Panc1 (cell line): ENCODE results near the gene ZNF692.
"Not testable (repeated sequence)": the region's sequence is repeated elsewhere in the genome, so short reads cannot be mapped to it uniquely, and the experiment has no call there.

ENCODE experiments used
- CTCF ChIP-seq: fragments of 450-650 bp; IDR thresholded peaks from 2 replicates; pipeline ENCODE4 v1.5.1; 2017; ENCODE audit warnings: mild to moderate bottlenecking
- POLR2AphosphoS5 ChIP-seq: IDR thresholded peaks from 2 replicates; pipeline ENCODE4 v1.6.1; 2012; ENCODE audit warnings: mild to moderate bottlenecking, low read depth, low read length, moderate library complexity
- REST ChIP-seq, 2 experiments: IDR thresholded peaks; 2 replicates each; pipeline ENCODE4 v1.6.1; 2011 to 2012; ENCODE audit warnings: low read depth in 2 of 2, control low read depth in 1 of 2, low read length in 1 of 2, mild to moderate bottlenecking in 1 of 2, moderate library complexity in 1 of 2; ENCODE audit not compliant: insufficient read depth in 1 of 2

DNA sequence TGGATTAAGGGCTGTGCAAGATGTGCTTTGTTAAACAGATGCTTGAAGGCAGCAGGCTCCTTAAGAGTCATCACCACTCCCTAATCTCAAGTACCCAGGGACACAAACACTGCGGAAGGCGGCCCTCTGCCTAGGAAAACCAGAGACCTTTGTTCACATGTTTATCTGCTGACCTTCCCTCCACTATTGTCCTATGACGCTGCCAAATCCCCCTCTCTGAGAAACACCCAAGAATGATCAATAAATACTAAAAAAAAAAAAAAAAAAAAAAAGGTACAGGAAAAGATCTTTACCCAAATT lies 28.2 kb downstream of the ZNF692 start:
- TF ChIP-seq CTCF; REST (IDR thresholded peaks at IDR 0.05; ENCODE audit: insufficient read depth in 1 of 2, low read depth in 2 of 2, low read length in 1 of 2); POLR2AphosphoS5: not testable (repeated sequence)
